GM19099 (cell line): ENCODE results near the gene ASF1A.
A peak's percentile ranks its signal among the peaks of the same experiment; 100 is the strongest.

Experiments
- POLR2A ChIP-seq: IDR thresholded peaks from 3 replicates; pipeline ENCODE4 v1.6.1; 2011; ENCODE audit warnings: low read depth; ENCODE audit not compliant: insufficient read length; ENCODE audit errors: extremely low read depth

Gene ASF1A

DNA sequence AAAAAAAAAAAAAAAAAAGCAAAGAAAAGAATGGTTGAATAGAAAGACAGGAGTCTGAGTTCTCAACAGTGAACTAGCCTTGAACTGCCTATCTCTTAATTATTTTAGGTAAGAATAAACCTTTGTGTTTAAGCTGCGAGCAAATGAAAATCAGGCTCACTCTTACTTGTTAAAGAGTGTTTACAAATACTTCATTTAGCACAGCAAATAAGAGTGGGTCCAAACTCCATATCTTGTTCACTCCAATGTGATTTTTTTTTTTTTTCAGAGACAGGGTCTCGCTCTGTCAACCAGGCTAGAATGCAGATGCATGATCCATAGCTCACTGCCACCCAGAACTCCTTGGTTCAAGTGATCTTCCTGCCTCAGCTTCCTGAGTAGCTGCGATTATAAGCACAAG lies 29.1 kb downstream of the ASF1A start:
- no peak for TF ChIP-seq POLR2A

DNA sequence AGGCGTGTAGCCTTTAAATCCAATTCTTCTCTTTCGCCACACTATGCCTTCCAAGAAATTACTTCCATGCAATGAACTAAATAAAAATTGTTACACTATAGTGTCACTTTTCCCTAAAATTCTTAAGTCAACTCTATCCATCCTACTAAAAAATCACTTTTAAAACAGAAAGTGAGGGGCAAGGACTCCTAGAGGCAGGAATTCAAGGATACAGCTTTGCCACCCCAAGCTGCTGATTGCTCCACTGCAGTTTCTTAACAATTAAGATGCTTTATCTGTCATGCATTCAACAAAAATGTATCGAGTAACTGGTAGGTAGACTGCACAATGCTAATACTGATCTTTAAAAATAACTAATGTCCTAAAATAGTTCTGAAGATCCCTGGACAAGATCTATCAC lies 36.7 kb downstream of the ASF1A start:
- TF ChIP-seq POLR2A: no peak

DNA sequence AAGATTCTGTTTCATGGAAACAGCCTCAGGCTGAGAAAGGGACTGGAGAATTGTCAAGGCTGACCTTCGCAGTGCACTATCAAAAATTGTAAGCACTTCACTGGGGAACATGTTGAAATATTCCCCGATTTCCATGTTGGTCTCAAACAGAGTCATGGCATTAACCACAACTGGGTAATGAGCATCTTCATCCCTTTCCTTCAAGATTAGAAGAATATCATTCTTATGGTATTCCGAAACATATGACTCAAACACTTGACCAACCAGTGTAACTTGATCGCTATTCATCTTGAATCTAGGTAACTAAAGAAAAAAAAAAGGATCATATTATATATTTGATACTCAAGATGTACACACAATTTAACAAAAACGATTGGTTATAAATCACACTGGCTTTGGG lies 37.5 kb downstream of the ASF1A start:
- no peak for TF ChIP-seq POLR2A

DNA sequence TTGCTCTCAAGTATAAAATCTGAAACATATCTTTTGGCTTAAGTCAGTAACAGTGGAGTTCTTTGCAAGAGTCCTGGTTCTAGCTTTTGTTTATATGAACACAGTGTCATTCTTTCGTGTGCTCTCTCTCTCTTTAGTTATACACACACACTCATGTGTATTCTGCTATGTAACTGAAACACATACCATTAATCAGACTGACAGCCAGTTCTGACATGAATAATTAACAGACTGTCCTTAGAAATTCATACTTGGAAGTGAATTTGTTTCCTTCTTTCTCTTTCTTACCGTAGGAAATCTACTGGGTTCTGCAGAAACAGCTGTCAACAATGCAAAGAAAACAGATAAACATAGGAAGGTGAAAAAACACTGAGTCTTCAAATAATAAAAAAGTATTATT lies 38.5 kb downstream of the ASF1A start:
- TF ChIP-seq POLR2A: no peak

DNA sequence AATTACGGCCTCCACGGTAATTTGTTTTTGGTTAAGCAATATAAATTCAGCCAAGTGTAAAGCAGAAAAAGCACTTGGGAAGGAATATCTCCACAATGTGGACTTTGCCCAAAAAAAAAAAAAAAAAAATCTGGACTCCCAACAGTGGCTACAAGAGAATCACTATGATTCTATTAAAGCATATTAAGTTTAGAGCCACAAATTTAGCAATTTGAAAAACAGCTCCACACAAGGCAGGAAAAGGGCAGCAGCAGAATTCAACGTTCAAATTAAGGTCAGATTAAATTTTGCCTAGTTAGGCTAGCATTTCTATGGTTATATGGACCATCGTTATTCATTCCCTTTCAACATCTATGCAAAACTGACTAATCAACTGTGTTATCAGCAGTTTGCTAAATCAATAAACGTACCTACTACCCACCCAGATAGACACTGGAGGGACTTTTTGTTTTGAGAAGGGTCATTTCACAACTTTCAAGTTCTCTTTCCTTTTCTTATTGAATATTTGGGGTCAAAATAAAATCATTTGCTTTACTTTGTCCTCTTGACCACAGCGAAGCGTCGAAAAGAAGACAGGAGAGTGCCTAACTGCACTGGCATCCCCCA lies 40.0 kb downstream of the ASF1A start:
- TF ChIP-seq POLR2A: no peak

DNA sequence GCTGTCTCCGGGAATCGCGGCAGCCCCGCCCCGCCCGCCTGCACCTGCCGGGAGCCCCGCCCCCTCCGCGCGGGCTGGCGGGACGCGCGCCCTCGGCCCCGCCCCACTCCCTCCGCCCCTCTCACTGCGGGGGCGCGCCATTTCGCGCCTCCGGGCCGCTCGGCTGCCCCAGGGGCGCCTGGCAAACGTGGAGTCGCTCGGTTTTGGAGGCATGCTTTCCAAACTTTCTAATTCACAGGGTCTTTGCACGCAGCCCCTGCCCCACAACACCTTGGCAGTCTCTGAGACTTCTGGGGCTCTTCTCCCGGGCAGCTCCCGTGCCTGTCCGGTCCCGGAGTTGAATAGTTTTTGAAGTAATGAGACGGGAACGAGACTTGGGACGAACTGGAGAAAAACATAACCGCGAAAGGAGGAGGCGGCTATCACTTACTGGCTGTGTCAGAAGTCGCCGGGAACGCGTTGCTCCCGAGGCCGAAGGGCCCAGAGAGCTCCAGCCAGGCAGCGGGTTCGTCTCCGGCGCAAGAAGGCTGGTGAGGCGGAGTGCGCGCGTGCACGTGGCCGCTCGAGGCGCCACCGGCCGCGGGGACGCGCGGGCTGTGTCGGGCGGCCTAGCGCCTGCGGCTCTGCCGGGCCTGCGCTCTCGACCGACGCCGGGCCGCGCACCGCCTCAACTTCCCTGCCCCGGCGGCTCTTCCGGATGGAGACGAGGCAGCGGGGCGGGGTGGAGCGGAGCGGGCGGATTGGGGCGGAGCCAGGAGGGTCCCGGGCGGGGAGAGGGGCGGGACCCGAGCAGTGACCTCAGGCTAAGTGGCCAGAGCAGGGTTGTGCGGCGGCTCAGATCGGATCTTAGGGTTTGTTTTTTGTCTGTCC lies 40.7 kb downstream of the ASF1A start, which contains the start of gene MCM9:
Gene MCM9, minus strand, starts transcription at position 699 of the 870 bp plus-strand sequence. CDS start 3,436 bp downstream, outside the sequence.
- peak; percentile 71 for TF ChIP-seq POLR2A

DNA sequence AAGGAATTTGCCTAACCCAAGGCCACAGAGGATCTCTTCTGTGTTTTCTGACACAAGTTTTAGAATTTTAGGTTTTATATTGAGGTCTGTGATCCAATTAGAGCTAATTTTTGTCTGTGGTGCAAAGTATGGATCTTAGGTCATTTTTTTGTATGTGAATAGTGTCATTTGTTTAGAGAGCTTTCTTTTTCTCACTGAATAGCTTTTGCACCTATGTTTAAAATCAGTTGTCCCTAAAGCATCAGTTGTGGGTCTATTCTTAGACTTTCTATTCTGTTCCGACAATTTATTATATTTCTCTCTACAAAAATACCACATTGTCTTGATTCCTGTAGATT lies 41.3 kb downstream of the ASF1A start:
- TF ChIP-seq POLR2A: no peak

DNA sequence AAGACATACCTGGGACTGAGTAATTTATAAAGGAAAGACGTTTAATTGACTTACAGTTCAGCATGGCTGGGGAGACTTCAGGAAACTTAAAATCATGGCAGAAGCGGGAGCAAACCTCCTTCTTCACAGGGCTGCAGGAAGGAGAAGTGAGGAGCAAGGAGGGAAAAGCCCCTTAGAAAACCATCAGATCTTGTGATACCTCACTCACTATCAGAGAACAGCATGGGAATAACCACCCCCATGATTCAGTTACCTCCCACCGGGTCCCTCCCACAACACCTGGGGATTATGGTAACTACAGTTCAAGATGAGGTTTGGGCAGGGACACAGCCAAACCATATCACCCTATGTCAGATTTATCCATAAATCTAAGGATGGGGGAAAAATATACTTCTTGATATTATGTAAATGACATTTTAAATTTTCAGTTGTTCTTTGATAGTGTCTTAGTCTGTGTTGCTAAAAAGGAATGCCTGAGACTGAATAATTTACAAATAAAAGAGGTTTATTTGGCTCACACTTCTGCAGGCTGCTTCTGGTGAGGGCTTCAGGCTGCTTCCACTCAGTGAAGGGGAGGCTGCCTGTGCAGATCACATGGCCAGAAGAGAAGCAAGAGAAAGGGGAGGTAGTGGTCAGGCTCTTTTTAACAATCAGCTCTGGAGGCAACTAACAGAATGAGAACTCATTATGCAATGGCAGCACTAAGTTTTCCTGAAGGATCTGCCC lies 42.2 kb downstream of the ASF1A start:
- no peak for TF ChIP-seq POLR2A

DNA sequence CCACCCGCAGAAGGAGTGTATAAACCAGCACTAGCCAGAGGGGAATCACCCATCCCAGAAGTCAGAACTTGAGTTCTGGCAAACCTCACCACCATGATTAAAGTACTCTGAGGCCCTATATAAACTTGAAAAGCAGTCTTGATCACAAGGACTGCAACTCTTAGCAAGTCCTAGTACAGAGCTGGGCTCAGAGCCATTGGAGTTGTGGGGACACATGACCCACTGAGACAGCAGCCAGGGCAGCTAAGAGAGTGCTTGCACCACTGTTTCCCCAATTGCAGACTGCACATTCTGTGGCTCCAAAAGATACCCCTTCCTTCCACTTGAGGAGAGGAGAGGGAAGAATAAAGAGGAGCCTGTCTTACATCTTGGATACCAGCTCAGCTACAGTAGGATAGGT lies 45.7 kb downstream of the ASF1A start:
- TF ChIP-seq POLR2A: no peak

DNA sequence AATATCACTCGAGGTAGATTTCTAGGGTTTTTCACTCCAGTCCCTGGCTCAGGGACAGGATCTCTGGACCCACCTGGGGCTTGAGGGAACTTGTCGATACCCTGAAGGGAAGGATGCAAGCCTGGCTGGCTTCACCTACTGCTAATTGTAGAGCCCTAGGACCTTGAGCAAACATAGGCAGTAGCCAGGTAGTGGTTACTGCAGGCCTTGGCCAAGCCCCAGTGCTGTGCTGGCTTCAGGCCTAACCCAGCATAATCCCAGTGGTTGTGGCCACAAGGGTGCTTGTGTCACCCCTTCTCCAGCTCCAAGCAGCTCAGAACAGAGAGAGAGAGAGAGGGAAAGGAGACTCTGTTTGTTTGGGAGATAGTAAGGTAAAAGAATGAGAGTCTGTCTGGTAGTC lies 46.8 kb downstream of the ASF1A start:
- no peak for TF ChIP-seq POLR2A

DNA sequence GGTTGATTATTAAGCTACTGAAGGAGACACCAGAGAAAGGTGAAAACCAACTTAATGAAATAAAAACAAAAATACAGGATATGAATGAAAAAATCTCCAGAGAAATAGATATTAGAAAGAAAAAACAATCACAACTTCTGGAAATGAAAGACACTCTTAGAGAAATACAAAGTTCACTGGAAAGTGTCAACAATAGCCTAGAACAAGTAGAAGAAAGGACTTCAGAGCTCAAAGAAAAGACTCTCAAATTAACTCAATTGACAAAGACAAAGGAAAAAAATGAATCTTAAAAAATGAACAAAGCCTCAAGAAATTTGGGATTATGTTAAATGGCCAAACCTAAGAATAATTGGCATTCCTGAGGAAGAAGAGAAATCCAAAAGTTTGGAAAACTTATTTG lies 51.3 kb downstream of the ASF1A start:
- TF ChIP-seq POLR2A: no peak

DNA sequence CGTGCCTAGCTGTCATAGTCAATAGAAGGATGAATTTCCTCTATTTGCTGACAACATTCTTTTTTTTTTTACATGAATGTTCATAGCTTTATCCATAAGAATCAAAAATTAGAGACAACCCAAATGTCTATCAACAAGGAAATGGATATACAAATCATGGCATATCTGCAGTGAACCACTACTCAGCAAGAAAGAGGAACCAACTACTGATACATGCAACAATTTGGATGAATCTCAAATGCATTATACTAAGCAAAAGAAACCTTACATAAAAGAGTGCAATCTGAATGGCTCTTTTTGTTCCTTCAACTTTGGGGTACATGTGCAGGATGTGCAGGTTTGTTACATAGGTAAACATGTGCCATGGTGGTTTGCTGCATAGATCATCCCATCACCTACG lies 58.7 kb downstream of the ASF1A start:
- TF ChIP-seq POLR2A: no peak

DNA sequence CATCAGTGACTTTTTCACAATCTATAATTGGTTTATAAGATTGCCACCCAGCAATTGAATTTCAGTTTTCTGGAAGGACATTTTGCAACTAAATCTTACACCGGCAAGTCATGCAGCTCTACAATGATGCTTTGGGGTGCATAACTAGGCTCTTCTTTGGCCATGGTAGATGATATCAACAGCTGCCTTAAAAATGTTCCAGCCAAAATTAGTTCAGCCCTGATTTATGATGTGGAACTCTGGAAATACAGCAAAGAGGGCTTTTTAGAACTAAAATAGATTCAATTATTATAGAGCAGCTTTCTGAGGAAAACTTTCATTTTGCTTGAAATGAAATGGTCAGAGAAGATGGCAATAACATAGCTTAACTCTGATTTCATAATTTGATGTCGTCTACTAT lies 59.4 kb downstream of the ASF1A start:
- no peak for TF ChIP-seq POLR2A
